OCI-LY3 (cell line): ENCODE results near the gene MED20.

Experiments
- H2AFZ ChIP-seq: fragments of 200-600, 300-600 bp; shearing (Covaris generic); 2 replicates; pipeline ENCODE4 v1.6.0; 2014; ENCODE audit warnings: antibody characterized with exemption, low read depth, low read length
- H3K27ac ChIP-seq: fragments of 200-600, 300-600 bp; sonication (generic); 2 replicates; pipeline ENCODE4 v1.5.1; 2014; ENCODE audit warnings: mild to moderate bottlenecking, low read length, moderate library complexity, mixed read lengths
- H3K27me3 ChIP-seq: fragments of 200-600, 300-600 bp; sonication (generic); 2 replicates; pipeline ENCODE4 v1.6.1; 2014; ENCODE audit warnings: low read depth, low read length, mixed read lengths
- H3K36me3 ChIP-seq: fragments of 200-600, 300-600 bp; sonication (generic); replicated peaks from 2 replicates; pipeline ENCODE3; 2014; ENCODE audit warnings: low read depth, low read length, mixed read lengths
- H3K4me1 ChIP-seq: fragments of 300-600, 200-600 bp; sonication (generic); 2 replicates; pipeline ENCODE4 v1.6.1; 2014; ENCODE audit warnings: low read length, mixed read lengths
- H3K4me2 ChIP-seq: fragments of 200-600, 300-600 bp; sonication (generic); 2 replicates; pipeline ENCODE4 v1.6.1; 2014; ENCODE audit warnings: low read length, mixed read lengths
- H3K4me3 ChIP-seq: fragments of 300-600, 200-600 bp; sonication (generic); 2 replicates; pipeline ENCODE4 v1.5.1; 2014; ENCODE audit warnings: antibody characterized with exemption, mild to moderate bottlenecking, low read length, moderate library complexity
- H3K79me2 ChIP-seq: fragments of 300-600, 200-600 bp; shearing (Covaris generic); 2 replicates; pipeline ENCODE4 v1.6.1; 2014; ENCODE audit warnings: mild to moderate bottlenecking, low read length, mixed read lengths
- H3K9ac ChIP-seq: fragments of 300-600, 200-600 bp; shearing (Covaris generic); 2 replicates; pipeline ENCODE4 v1.6.0; 2014; ENCODE audit warnings: mild to moderate bottlenecking, low read length, moderate library complexity
- H3K9me3 ChIP-seq: fragments of 200-600, 300-600 bp; shearing (Covaris generic); 2 replicates; pipeline ENCODE4 v1.6.1; 2014; ENCODE audit warnings: low read length, mixed read lengths; ENCODE audit not compliant: insufficient read depth
- H4K20me1 ChIP-seq: fragments of 200-600, 300-600 bp; sonication (generic); 2 replicates; pipeline ENCODE4 v1.6.1; 2016; ENCODE audit warnings: low read length, mixed read lengths; ENCODE audit not compliant: insufficient read depth
- EZH2phosphoT487 ChIP-seq: fragments of 200-600 bp; shearing (Covaris generic); IDR thresholded peaks from 2 replicates; pipeline ENCODE4 v1.6.1; 2018; ENCODE audit warnings: antibody characterized with exemption, mixed run types, low read depth
- TF ChIP-seq, protein P1 (sequence below): fragments of 200-600, 300-600 bp; sonication (generic); IDR thresholded peaks from 2 replicates; pipeline ENCODE4 v1.5.1; 2014; ENCODE audit warnings: antibody characterized with exemption, low read length, low read depth

The MED20 gene

DNA sequence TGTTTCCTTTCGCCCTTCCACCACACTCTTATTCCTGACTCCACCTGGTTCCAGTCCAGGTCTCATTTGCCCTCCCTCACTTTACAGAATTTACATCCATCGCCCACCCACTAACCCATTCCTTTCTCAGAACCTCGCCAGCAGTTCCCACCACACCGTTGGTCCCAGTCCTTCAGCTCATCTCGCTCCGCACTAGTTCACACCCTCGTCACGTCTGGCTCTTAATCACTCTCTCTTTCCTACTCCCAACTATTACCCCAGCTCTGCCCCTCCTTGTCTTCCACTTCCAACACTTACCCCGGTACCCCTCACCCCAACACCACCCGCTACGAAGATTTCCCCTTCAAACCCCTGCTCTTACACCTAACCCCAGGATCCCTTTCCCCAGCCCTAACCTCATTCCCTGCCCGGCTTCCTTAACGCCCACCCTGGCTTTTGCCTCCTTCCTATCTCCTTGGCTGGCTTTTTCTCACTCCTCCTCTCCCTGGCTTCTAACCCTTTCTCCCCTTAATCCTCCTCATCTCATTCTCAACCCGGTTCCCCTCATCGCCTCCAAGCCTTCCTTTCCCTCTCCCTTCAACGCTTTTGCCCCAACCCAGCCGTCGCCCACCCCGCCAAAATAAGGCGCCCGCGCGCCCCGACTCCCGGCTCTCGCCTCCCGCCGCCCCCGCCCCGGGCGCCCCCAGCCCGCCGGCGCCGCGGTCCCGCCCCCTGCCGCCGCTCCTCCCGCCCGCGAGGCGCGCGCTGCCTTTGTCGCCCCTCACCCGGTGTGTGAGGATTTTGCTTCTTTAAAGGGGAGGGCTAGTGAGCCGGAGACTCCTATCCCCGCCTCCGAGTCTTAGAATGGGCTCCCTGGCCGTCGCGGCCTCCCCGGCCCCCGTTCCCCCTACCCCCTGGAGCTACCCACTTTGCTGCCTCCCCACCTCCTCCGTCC, 26.3 kb downstream of the MED20 start:
- no peaks in the 10 kb centered on the region; the same call in none of the 2 replicates for H3K79me2 ChIP-seq
- peak overlapping the region; percentile 88 for H3K9ac ChIP-seq
- H3K9me3 ChIP-seq = no peaks in the 10 kb centered on the region
- H3K4me3 ChIP-seq = peak overlapping the region; percentile 88
- TF ChIP-seq, protein P1, sequence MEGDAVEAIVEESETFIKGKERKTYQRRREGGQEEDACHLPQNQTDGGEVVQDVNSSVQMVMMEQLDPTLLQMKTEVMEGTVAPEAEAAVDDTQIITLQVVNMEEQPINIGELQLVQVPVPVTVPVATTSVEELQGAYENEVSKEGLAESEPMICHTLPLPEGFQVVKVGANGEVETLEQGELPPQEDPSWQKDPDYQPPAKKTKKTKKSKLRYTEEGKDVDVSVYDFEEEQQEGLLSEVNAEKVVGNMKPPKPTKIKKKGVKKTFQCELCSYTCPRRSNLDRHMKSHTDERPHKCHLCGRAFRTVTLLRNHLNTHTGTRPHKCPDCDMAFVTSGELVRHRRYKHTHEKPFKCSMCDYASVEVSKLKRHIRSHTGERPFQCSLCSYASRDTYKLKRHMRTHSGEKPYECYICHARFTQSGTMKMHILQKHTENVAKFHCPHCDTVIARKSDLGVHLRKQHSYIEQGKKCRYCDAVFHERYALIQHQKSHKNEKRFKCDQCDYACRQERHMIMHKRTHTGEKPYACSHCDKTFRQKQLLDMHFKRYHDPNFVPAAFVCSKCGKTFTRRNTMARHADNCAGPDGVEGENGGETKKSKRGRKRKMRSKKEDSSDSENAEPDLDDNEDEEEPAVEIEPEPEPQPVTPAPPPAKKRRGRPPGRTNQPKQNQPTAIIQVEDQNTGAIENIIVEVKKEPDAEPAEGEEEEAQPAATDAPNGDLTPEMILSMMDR = no peak
- no peak for TF ChIP-seq EZH2phosphoT487
- no peak overlapping the region for H3K27ac ChIP-seq
- H3K4me1 ChIP-seq = peaks cover 16% of the 10 kb centered on the region
- no peaks in the 10 kb centered on the region for H4K20me1 ChIP-seq
- H2AFZ ChIP-seq = peak overlapping the region; percentile 59; the same call in 1 of the 2 replicates
- H3K36me3 ChIP-seq = no peaks in the 10 kb centered on the region
- H3K27me3 ChIP-seq = no peaks in the 10 kb centered on the region
- H3K4me2 ChIP-seq = peak overlapping the region; percentile 98

DNA sequence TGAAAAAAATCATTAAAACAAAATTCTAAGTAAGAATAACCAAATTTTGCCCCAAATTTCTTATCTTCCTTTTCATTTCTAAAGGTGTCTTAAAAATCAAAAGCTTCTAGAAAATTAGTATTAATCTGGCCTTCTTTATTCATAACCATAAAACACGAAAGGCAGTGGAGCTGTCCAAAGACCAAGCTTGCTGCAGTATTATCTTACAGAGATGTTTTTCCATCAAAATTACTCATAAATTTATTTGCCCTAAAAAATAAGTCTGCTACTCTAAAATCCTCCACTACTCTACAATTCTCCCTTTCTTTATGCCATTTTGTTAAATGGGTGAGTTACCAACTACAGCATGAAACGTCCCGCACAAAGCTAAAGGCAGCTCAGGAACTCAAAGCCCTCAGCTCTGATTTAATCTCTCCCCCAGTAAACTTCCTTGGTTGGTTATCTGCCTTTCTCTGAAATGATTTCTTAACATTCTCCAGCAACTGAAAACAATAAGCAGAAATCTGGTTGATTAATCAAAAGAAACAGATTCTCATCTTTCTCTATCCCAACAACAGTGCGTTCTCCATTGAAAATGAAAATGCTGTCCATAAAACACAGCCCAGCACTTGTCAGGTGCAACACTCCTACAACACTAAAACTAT, 27.9 kb downstream of the MED20 start:
- Histone ChIP-seq H3K9ac (no peak overlapping the region), H3K4me3 (no peak overlapping the region)

DNA sequence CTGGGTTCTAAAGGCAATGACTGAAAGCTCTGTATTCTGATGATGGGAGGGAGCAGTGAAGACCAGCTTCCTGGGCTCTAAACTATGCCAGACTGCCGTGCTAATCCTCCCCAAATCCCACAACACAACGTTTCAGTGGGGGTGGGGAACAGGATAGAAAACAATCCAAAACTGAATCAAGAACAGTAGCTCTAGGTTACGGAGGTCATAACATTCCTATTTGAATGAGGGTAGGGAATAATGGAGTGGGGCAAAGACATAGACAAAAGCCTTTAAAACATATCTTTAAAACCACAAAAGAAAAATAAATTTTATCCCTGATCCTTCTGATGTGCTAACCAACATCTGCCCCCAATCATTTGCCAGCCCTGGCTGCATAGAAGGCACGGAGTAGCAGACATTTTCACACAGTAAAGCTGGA, 33.6 kb downstream of the MED20 start:
- Histone ChIP-seq H3K36me3 (peaks cover 3% of the 10 kb centered on the region), H3K9ac (no peak overlapping the region), H3K4me3 (no peak overlapping the region), H2AFZ (no peak overlapping the region), H4K20me1 (no peaks in the 10 kb centered on the region), H3K4me2 (no peak overlapping the region), H3K27ac (no peak overlapping the region), H3K79me2 (no peaks in the 10 kb centered on the region; the same call in 1 of the 2 replicates), H3K9me3 (no peaks in the 10 kb centered on the region), H3K4me1 (no peaks in the 10 kb centered on the region), H3K27me3 (no peaks in the 10 kb centered on the region)
- TF ChIP-seq EZH2phosphoT487 = no peak
- TF ChIP-seq, protein P1 = no peak

More for the DNA sequence above, 27.9 kb downstream of the MED20 start:
- TF ChIP-seq EZH2phosphoT487 = no peak
- TF ChIP-seq, protein P1 = no peak
- Histone ChIP-seq H3K36me3 (no peaks in the 10 kb centered on the region), H3K9me3 (no peaks in the 10 kb centered on the region), H3K79me2 (no peaks in the 10 kb centered on the region; the same call in none of the 2 replicates), H3K27ac (no peak overlapping the region), H3K4me2 (no peak overlapping the region), H3K27me3 (no peaks in the 10 kb centered on the region), H3K4me1 (peaks cover 16% of the 10 kb centered on the region), H2AFZ (no peak overlapping the region), H4K20me1 (no peaks in the 10 kb centered on the region)

DNA sequence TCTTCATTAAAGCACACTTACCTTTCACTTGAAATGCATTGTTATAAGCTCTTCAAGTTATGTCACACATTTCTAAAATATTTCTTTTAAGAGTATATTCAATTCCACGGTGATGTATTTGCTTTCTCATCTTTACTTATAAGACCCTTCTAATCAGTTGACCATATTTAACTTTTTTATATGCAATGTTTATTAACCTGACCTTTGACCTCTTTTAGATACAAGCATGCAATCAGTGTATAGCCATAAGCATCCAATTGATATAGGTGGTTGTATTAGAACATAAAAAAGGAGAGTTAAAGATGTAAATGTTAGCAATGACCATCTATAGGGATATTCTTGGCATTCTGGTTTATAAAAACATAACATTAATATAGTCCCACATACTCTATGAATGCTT, 35.0 kb downstream of the MED20 start:
- Histone ChIP-seq H3K4me2 (no peak overlapping the region), H4K20me1 (no peaks in the 10 kb centered on the region), H3K27ac (no peak overlapping the region), H3K27me3 (no peaks in the 10 kb centered on the region), H3K4me1 (no peaks in the 10 kb centered on the region), H3K9me3 (no peaks in the 10 kb centered on the region), H3K9ac (no peak overlapping the region), H3K4me3 (no peak overlapping the region), H3K36me3 (peaks cover 3% of the 10 kb centered on the region), H3K79me2 (no peaks in the 10 kb centered on the region), H2AFZ (no peak overlapping the region)
- no peak for TF ChIP-seq EZH2phosphoT487
- TF ChIP-seq, protein P1 = no peak
